Activated CD8-positive, alpha-beta T cell treated with anti-CD3 and anti-CD28 coated beads, Interleukin-2, amount 10 ng/mL, durations not matched to agents 7 days and 5 days (primary cell): Measurements from ENCODE around the gene ZNF385D. TPM values are rescaled to one million over a fixed set of nuclear protein-coding genes. Genes with fewer than 3 reads are reported as not detected.

ENCODE experiments used
- ATAC-seq: fragments of 150-1000 bp; cut with Tn5 transposase; one replicate; pipeline ENCODE4 v1.10.0; 2021; ENCODE audit warnings: moderate library complexity
- CTCF ChIA-PET: fragments of 350-600 bp; sonication (Branson Sonifier 250); formaldehyde crosslinking; loops from one replicate; lab custom pipeline; 2021; ENCODE audit warnings: antibody characterized with exemption; lab: Charles Lee
- POLR2A ChIA-PET: fragments of 350-600 bp; sonication (Branson Sonifier 250); formaldehyde crosslinking; loops from one replicate; lab custom pipeline; 2021; ENCODE audit warnings: antibody characterized with exemption; lab: Charles Lee
- DNase-seq: peaks from one replicate; pipeline ENCODE4 v3.0.0-alpha.2; 2020
- H3K27ac Mint-ChIP-seq: one replicate; pipeline ENCODE4 v1.8.0; 2021; ENCODE audit warnings: mild to moderate bottlenecking, mixed read lengths
- H3K27me3 Mint-ChIP-seq: one replicate; pipeline ENCODE4 v1.8.0; 2021; ENCODE audit warnings: low read depth, mixed read lengths
- H3K36me3 Mint-ChIP-seq: one replicate; pipeline ENCODE4 v1.8.0; 2021; ENCODE audit warnings: low read depth, mixed read lengths
- H3K4me1 Mint-ChIP-seq: one replicate; pipeline ENCODE4 v1.8.0; 2021; ENCODE audit warnings: low read depth, mixed read lengths
- H3K4me3 Mint-ChIP-seq: one replicate; pipeline ENCODE4 v1.8.0; 2021; ENCODE audit warnings: mild to moderate bottlenecking, mixed read lengths
- H3K9me3 Mint-ChIP-seq: one replicate; pipeline ENCODE4 v1.8.0; 2022; ENCODE audit warnings: mixed read lengths; ENCODE audit not compliant: insufficient read depth
- total RNA-seq, 2 experiments: library from RNA; stranded (reverse); gene quantifications; one replicate each; pipeline ENCODE4 v1.2.3, GENCODE V29; 2021

ZNF385D gene
- total RNA-seq, 2 experiments from 2014 or later, result not detected

- ChIA-PET CTCF (no interaction called here), POLR2A (no interaction called here)
- H3K9me3 Mint-ChIP-seq, result peaks cover 22% of the 10 kb centered on the region
- no peak overlapping the region for H3K27ac Mint-ChIP-seq
- no peaks in the 10 kb centered on the region for H3K4me1 Mint-ChIP-seq
- DNase-seq, result no peak
- no peaks in the 10 kb centered on the region for H3K36me3 Mint-ChIP-seq
- H3K4me3 Mint-ChIP-seq, result no peak overlapping the region
- no peak for ATAC-seq
- H3K27me3 Mint-ChIP-seq, result no peaks in the 10 kb centered on the region
Measured at GRCh38 chr3:21446027-21446426, 305.0 kb downstream of the ZNF385D start.

- ATAC-seq, result no peak
- ChIA-PET CTCF (no interaction called here), POLR2A (no interaction called here)
- Mint-ChIP-seq H3K36me3 (no peaks in the 10 kb centered on the region), H3K4me3 (no peak overlapping the region), H3K9me3 (peaks cover 10% of the 10 kb centered on the region), H3K27ac (no peak overlapping the region), H3K27me3 (no peaks in the 10 kb centered on the region), H3K4me1 (no peaks in the 10 kb centered on the region)
- DNase-seq, result no peak
Measured at GRCh38 chr3:21441821-21442220, 309.2 kb downstream of the ZNF385D start.

GRCh38 chr3:21436835-21437234 lies 314.2 kb downstream of the ZNF385D start:
- DNase-seq, result no peak
- ChIA-PET POLR2A (no interaction called here), CTCF (no interaction called here)
- ATAC-seq, result no peak
- no peaks in the 10 kb centered on the region for H3K4me1 Mint-ChIP-seq
- H3K36me3 Mint-ChIP-seq, result no peaks in the 10 kb centered on the region
- H3K27ac Mint-ChIP-seq, result no peak overlapping the region
- H3K9me3 Mint-ChIP-seq, result peaks cover 17% of the 10 kb centered on the region
- no peaks in the 10 kb centered on the region for H3K27me3 Mint-ChIP-seq
- no peak overlapping the region for H3K4me3 Mint-ChIP-seq

- H3K4me1 Mint-ChIP-seq, result no peaks in the 10 kb centered on the region
- no peaks in the 10 kb centered on the region for H3K36me3 Mint-ChIP-seq
- no peaks in the 10 kb centered on the region for H3K27me3 Mint-ChIP-seq
- no peak overlapping the region for H3K4me3 Mint-ChIP-seq
- POLR2A ChIA-PET, result no interaction called here
- CTCF ChIA-PET, result no interaction called here
- no peak overlapping the region for H3K27ac Mint-ChIP-seq
- DNase-seq, result no peak
- no peak for ATAC-seq
- peaks cover 19% of the 10 kb centered on the region for H3K9me3 Mint-ChIP-seq
Measured at GRCh38 chr3:21435871-21436270, 315.1 kb downstream of the ZNF385D start.

- CTCF ChIA-PET, result no interaction called here
- POLR2A ChIA-PET, result no interaction called here
- no peaks in the 10 kb centered on the region for H3K36me3 Mint-ChIP-seq
- peaks cover 26% of the 10 kb centered on the region for H3K9me3 Mint-ChIP-seq
- H3K4me3 Mint-ChIP-seq, result no peak overlapping the region
- H3K27ac Mint-ChIP-seq, result no peak overlapping the region
- ATAC-seq (no peak), DNase-seq (no peak)
- H3K4me1 Mint-ChIP-seq, result no peaks in the 10 kb centered on the region
- H3K27me3 Mint-ChIP-seq, result no peaks in the 10 kb centered on the region
Measured at GRCh38 chr3:21434310-21434709, 316.7 kb downstream of the ZNF385D start.

GRCh38 chr3:21433751-21434150 lies 317.3 kb downstream of the ZNF385D start:
- ATAC-seq (no peak), DNase-seq (no peak)
- H3K9me3 Mint-ChIP-seq, result peaks cover 26% of the 10 kb centered on the region
- H3K27me3 Mint-ChIP-seq, result no peaks in the 10 kb centered on the region
- CTCF ChIA-PET, result no interaction called here
- H3K36me3 Mint-ChIP-seq, result no peaks in the 10 kb centered on the region
- H3K27ac Mint-ChIP-seq, result no peak overlapping the region
- no peak overlapping the region for H3K4me3 Mint-ChIP-seq
- POLR2A ChIA-PET, result no interaction called here
- H3K4me1 Mint-ChIP-seq, result no peaks in the 10 kb centered on the region

GRCh38 chr3:21426920-21427319 lies 324.1 kb downstream of the ZNF385D start:
- ChIA-PET POLR2A (no interaction called here), CTCF (no interaction called here)
- ATAC-seq, result no peak
- Mint-ChIP-seq H3K27me3 (no peaks in the 10 kb centered on the region), H3K27ac (no peak overlapping the region), H3K4me1 (no peaks in the 10 kb centered on the region), H3K4me3 (no peak overlapping the region), H3K36me3 (no peaks in the 10 kb centered on the region), H3K9me3 (peaks cover 14% of the 10 kb centered on the region)
- DNase-seq, result no peak

- no peak overlapping the region for H3K4me3 Mint-ChIP-seq
- H3K36me3 Mint-ChIP-seq, result no peaks in the 10 kb centered on the region
- ChIA-PET CTCF (no interaction called here), POLR2A (no interaction called here)
- ATAC-seq (no peak), DNase-seq (no peak)
- peaks cover 11% of the 10 kb centered on the region for H3K9me3 Mint-ChIP-seq
- no peaks in the 10 kb centered on the region for H3K27me3 Mint-ChIP-seq
- no peaks in the 10 kb centered on the region for H3K4me1 Mint-ChIP-seq
- no peak overlapping the region for H3K27ac Mint-ChIP-seq
Measured at GRCh38 chr3:21425715-21426114, 325.3 kb downstream of the ZNF385D start.

- DNase-seq (no peak), ATAC-seq (no peak)
- no peaks in the 10 kb centered on the region for H3K36me3 Mint-ChIP-seq
- no peaks in the 10 kb centered on the region for H3K27me3 Mint-ChIP-seq
- H3K9me3 Mint-ChIP-seq, result peaks cover 7% of the 10 kb centered on the region
- H3K4me1 Mint-ChIP-seq, result no peaks in the 10 kb centered on the region
- H3K4me3 Mint-ChIP-seq, result no peak overlapping the region
- POLR2A ChIA-PET, result no interaction called here
- no peak overlapping the region for H3K27ac Mint-ChIP-seq
- CTCF ChIA-PET, result no interaction called here
Measured at GRCh38 chr3:21421096-21421495, 329.9 kb downstream of the ZNF385D start.

- Mint-ChIP-seq H3K4me3 (no peak overlapping the region), H3K27me3 (no peaks in the 10 kb centered on the region), H3K36me3 (no peaks in the 10 kb centered on the region), H3K4me1 (no peaks in the 10 kb centered on the region), H3K27ac (no peak overlapping the region), H3K9me3 (peaks cover 8% of the 10 kb centered on the region)
- ATAC-seq, result no peak
- ChIA-PET CTCF (no interaction called here), POLR2A (no interaction called here)
- no peak for DNase-seq
Measured at GRCh38 chr3:21417991-21418390, 333.0 kb downstream of the ZNF385D start.

- no peaks in the 10 kb centered on the region for H3K36me3 Mint-ChIP-seq
- no peak for ATAC-seq
- H3K4me3 Mint-ChIP-seq, result no peak overlapping the region
- no peak for DNase-seq
- H3K9me3 Mint-ChIP-seq, result peaks cover 12% of the 10 kb centered on the region
- no peaks in the 10 kb centered on the region for H3K4me1 Mint-ChIP-seq
- ChIA-PET POLR2A (no interaction called here), CTCF (no interaction called here)
- H3K27ac Mint-ChIP-seq, result no peak overlapping the region
- no peaks in the 10 kb centered on the region for H3K27me3 Mint-ChIP-seq
Measured at GRCh38 chr3:21414506-21414905, 336.5 kb downstream of the ZNF385D start.

- H3K27ac Mint-ChIP-seq, result no peak overlapping the region
- peaks cover 7% of the 10 kb centered on the region for H3K9me3 Mint-ChIP-seq
- H3K4me1 Mint-ChIP-seq, result no peaks in the 10 kb centered on the region
- no peaks in the 10 kb centered on the region for H3K27me3 Mint-ChIP-seq
- H3K36me3 Mint-ChIP-seq, result no peaks in the 10 kb centered on the region
- CTCF ChIA-PET, result no interaction called here
- DNase-seq (no peak), ATAC-seq (no peak)
- no peak overlapping the region for H3K4me3 Mint-ChIP-seq
- POLR2A ChIA-PET, result no interaction called here
Measured at GRCh38 chr3:21411058-21411457, 340.0 kb downstream of the ZNF385D start.

GRCh38 chr3:21409401-21409800 lies 341.6 kb downstream of the ZNF385D start:
- ChIA-PET CTCF (no interaction called here), POLR2A (no interaction called here)
- Mint-ChIP-seq H3K4me3 (no peak overlapping the region), H3K9me3 (peaks cover 11% of the 10 kb centered on the region), H3K4me1 (no peaks in the 10 kb centered on the region), H3K27ac (no peak overlapping the region), H3K36me3 (no peaks in the 10 kb centered on the region), H3K27me3 (no peaks in the 10 kb centered on the region)
- ATAC-seq, result no peak
- no peak for DNase-seq
